Activated CD4-positive, CD25-positive, alpha-beta regulatory T cell treated with anti-CD3 and anti-CD28 coated beads, Interleukin-2, amount 50 U/mL, for 16 hours (primary cell): ENCODE data around the gene HSPA1A.

Source experiments
- DNase-seq: peaks from one replicate; pipeline ENCODE4 v3.0.0-alpha.2; 2020; ENCODE audit warnings: low read depth, low spot score

Gene HSPA1A

DNA sequence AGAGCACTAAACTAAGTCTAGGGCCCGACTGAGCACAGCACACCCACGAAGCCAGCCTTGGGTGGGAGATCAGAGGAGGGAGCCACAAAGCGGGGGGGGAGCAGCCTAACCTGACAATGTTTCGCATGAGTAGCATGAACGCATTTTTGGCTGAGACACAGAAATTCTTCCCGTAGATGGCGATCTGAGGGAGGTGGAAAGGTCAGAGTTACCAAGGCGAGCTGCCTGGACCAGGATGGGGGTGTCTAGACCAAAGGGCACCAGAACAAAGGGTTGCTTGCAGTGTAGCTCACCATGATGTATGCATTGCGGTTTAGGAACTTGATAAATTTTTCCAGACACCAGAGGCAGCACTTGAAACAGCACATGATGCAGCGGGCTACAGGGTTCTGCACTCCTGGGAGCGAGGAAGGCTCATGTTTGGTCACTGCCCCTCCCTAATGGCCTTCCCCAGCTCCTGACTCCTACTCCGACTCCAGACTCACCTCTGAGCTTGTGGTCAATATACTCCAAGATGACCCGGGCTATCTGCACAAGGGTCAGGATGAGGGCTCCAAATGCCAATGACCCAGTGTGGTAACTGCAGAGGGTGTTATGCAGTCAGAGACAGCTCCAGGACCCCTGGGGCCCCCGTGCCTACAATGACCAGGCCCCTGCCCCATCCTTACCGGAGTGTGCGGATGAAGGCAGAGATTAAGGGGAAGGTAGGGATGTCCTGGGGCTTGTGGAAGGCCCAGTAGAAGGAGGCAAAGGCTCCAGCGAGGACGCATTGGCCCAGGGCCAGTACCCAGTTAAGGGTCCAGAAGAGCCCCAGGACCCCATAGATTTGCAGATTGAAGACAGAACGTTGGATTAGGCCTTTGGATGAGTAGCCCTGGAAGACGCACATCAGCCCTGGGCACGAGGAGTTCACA lies 50.1 kb downstream of the HSPA1A start:
- no peak for DNase-seq
